GM04503 (cell line): ENCODE data around the gene IKZF3.
"Not testable (repeated sequence)": the region's sequence is repeated elsewhere in the genome, so short reads cannot be mapped to it uniquely, and the experiment has no call there.

Source experiments
- DNase-seq: peaks from one replicate; pipeline ENCODE4 v3.0.0-alpha.2; 2012; ENCODE audit warnings: low read depth

Gene IKZF3

GRCh38 chr17:39777534-39778365, 86.4 kb downstream of the IKZF3 start:
- no peak for DNase-seq

- no peak for DNase-seq
Measured at GRCh38 chr17:39776252-39776651, 87.9 kb downstream of the IKZF3 start.

GRCh38 chr17:39775031-39775430, 89.1 kb downstream of the IKZF3 start:
- no peak for DNase-seq

GRCh38 chr17:39774047-39774446, 90.1 kb downstream of the IKZF3 start:
- DNase-seq, result no peak

- no peak for DNase-seq
Measured at GRCh38 chr17:39772987-39773934, 90.9 kb downstream of the IKZF3 start.

GRCh38 chr17:39772415-39772814, 91.7 kb downstream of the IKZF3 start:
- no peak for DNase-seq

- DNase-seq, result no peak
Measured at GRCh38 chr17:39769974-39770587, 94.0 kb downstream of the IKZF3 start.

GRCh38 chr17:39767147-39767546, 97.0 kb downstream of the IKZF3 start:
- DNase-seq, result no peak

- DNase-seq, result no peak
Measured at GRCh38 chr17:39765766-39766165, 98.3 kb downstream of the IKZF3 start.

- no peak for DNase-seq
Measured at GRCh38 chr17:39765175-39765574, 98.9 kb downstream of the IKZF3 start.

- DNase-seq, result not testable (repeated sequence)
Measured at GRCh38 chr17:39764171-39764570, 99.9 kb downstream of the IKZF3 start.

- DNase-seq, result no peak
Measured at GRCh38 chr17:39763051-39763820, 100.9 kb downstream of the IKZF3 start.

- DNase-seq, result no peak
Measured at GRCh38 chr17:39761861-39762496, 102.1 kb downstream of the IKZF3 start.

GRCh38 chr17:39759204-39759603, 104.9 kb downstream of the IKZF3 start:
- DNase-seq, result no peak

GRCh38 chr17:39757931-39758873, 105.9 kb downstream of the IKZF3 start:
- no peak for DNase-seq

GRCh38 chr17:39757176-39757662, 106.9 kb downstream of the IKZF3 start:
- no peak for DNase-seq

- no peak for DNase-seq
Measured at GRCh38 chr17:39756380-39757079, 107.6 kb downstream of the IKZF3 start.

GRCh38 chr17:39755554-39756379, 108.3 kb downstream of the IKZF3 start:
- no peak for DNase-seq
